ENCODE data around the gene PLAAT2. TPM values are rescaled to one million over a fixed set of nuclear protein-coding genes. Genes with fewer than 3 reads are reported as not detected.
"Not testable (repeated sequence)": the region's sequence is repeated elsewhere in the genome, so short reads cannot be mapped to it uniquely, and the experiment has no call there.

The PLAAT2 gene
- total RNA-seq, 1 donor from 2014 or later: 0.92 TPM

- ATAC-seq (no peak), DNase-seq (ENCODE audit: missing footprints) (no peak)
- intact Hi-C loops (cut with DNase I): no loop called here
Measured at GRCh38 chr11:63554877-63555223, 8.3 kb downstream of the PLAAT2 start.

GRCh38 chr11:63553759-63554158 lies 9.4 kb downstream of the PLAAT2 start:
- ATAC-seq: no peak
- intact Hi-C loops (cut with DNase I): no loop called here
- DNase-seq (ENCODE audit: missing footprints): no peak

- intact Hi-C loops (cut with DNase I): no loop called here
- no peak for DNase-seq (ENCODE audit: missing footprints)
- no peak for ATAC-seq
Measured at GRCh38 chr11:63552921-63553320, 10.3 kb downstream of the PLAAT2 start.

GRCh38 chr11:63551889-63552266 lies 11.3 kb downstream of the PLAAT2 start:
- no peak for DNase-seq (ENCODE audit: missing footprints)
- no peak for ATAC-seq
- intact Hi-C loops (cut with DNase I): no loop called here

- intact Hi-C loops (cut with DNase I): no loop called here
- DNase-seq (ENCODE audit: missing footprints): no peak
- ATAC-seq: no peak
Measured at GRCh38 chr11:63551091-63551888, 11.9 kb downstream of the PLAAT2 start.

GRCh38 chr11:63550156-63550700 lies 13.0 kb downstream of the PLAAT2 start:
- DNase-seq (ENCODE audit: missing footprints); ATAC-seq; intact Hi-C loops (cut with DNase I): not testable (repeated sequence)

GRCh38 chr11:63549411-63549810 lies 13.8 kb downstream of the PLAAT2 start:
- no peak for ATAC-seq
- no peak for DNase-seq (ENCODE audit: missing footprints)
- intact Hi-C loops (cut with DNase I): no loop called here

- intact Hi-C loops (cut with DNase I): no loop called here
- DNase-seq (ENCODE audit: missing footprints) (no peak), ATAC-seq (peak; percentile 15)
Measured at GRCh38 chr11:63548178-63548577, 15.0 kb downstream of the PLAAT2 start.

- DNase-seq (ENCODE audit: missing footprints) (no peak), ATAC-seq (no peak)
- intact Hi-C loops (cut with DNase I): no loop called here
Measured at GRCh38 chr11:63547061-63547460, 16.1 kb downstream of the PLAAT2 start.

- intact Hi-C loops (cut with DNase I): no loop called here
- ATAC-seq: no peak
- no peak for DNase-seq (ENCODE audit: missing footprints)
Measured at GRCh38 chr11:63543711-63544110, 19.5 kb downstream of the PLAAT2 start.

GRCh38 chr11:63542506-63542905 lies 20.7 kb downstream of the PLAAT2 start:
- intact Hi-C loops (cut with DNase I); DNase-seq (ENCODE audit: missing footprints); ATAC-seq: not testable (repeated sequence)

- no peak for DNase-seq (ENCODE audit: missing footprints)
- intact Hi-C loops (cut with DNase I): loop anchor here (2.0 kb wide), 1 partner anchor 29 kb away; no protein-coding TSS in a partner anchor
- ATAC-seq: peak; percentile 87
Measured at GRCh38 chr11:63537293-63538101, 25.7 kb downstream of the PLAAT2 start.

- ATAC-seq (peak; percentile 65), DNase-seq (ENCODE audit: missing footprints) (no peak)
- intact Hi-C loops (cut with DNase I): loop anchor here (1.0 to 2.0 kb wide), 2 partner anchors 30 to 77 kb away; no protein-coding TSS in a partner anchor
Measured at GRCh38 chr11:63536669-63537292, 26.4 kb downstream of the PLAAT2 start, which contains the start of gene PLAAT4. TSS of gene PLAAT4 (plus strand) at chr11:63536808. CDS start at chr11:63536869, 61 bp downstream.

- intact Hi-C loops (cut with DNase I): loop anchor here (1.0 to 2.0 kb wide), 2 partner anchors 31 to 78 kb away; no protein-coding TSS in a partner anchor
- ATAC-seq: no peak
- no peak for DNase-seq (ENCODE audit: missing footprints)
Measured at GRCh38 chr11:63535734-63536133, 27.4 kb downstream of the PLAAT2 start.

- ATAC-seq (no peak), DNase-seq (ENCODE audit: missing footprints) (no peak)
- intact Hi-C loops (cut with DNase I): no loop called here
Measured at GRCh38 chr11:63534895-63535461, 28.2 kb downstream of the PLAAT2 start.

GRCh38 chr11:63534076-63534475 lies 29.1 kb downstream of the PLAAT2 start:
- no peak for ATAC-seq
- intact Hi-C loops (cut with DNase I): no loop called here
- DNase-seq (ENCODE audit: missing footprints): no peak

GRCh38 chr11:63532799-63533475 lies 30.2 kb downstream of the PLAAT2 start:
- DNase-seq (ENCODE audit: missing footprints) (no peak), ATAC-seq (no peak)
- intact Hi-C loops (cut with DNase I): no loop called here

GRCh38 chr11:63532117-63532516 lies 31.1 kb downstream of the PLAAT2 start:
- ATAC-seq (no peak), DNase-seq (ENCODE audit: missing footprints) (no peak)
- intact Hi-C loops (cut with DNase I): no loop called here
